Endothelial cell of umbilical vein (primary cell): ENCODE data around the gene NCS1. TPM values are rescaled to one million over a fixed set of nuclear protein-coding genes. Genes with fewer than 3 reads are reported as not detected.

ENCODE experiments used
- BruUV-seq: library from RNA; stranded (reverse); fragments of 400-500 nt; replicated peaks from 2 replicates; lab custom pipeline; 2021; lab: Mats Ljungman, UMichigan
- CTCF ChIA-PET: fragments of 300-600, 350-600 bp; sonication (Branson Sonifier 250); formaldehyde crosslinking; loops from one replicate; lab custom pipeline; 2021; ENCODE audit warnings: antibody characterized with exemption, inconsistent platforms; lab: Charles Lee
- POLR2A ChIA-PET: fragments of 300-600, 350-600 bp; sonication (Branson Sonifier 250); formaldehyde crosslinking; loops from one replicate; lab custom pipeline; 2021; ENCODE audit warnings: antibody characterized with exemption, inconsistent platforms; lab: Charles Lee
- DNase-seq: peaks from one replicate; pipeline ENCODE4 v3.0.0-alpha.2; 2011; ENCODE audit warnings: low read depth, low spot score
- FAIRE-seq: peaks from 2 replicates; lab custom pipeline; 2011; peaks lifted over from hg19 to GRCh38; lab: Jason Lieb, UNC
- H2AFZ ChIP-seq: 2 replicates; pipeline ENCODE4 v1.6.0; 2012; ENCODE audit warnings: low read depth, low read length, control low read depth, inconsistent platforms
- H3K27ac ChIP-seq: 2 replicates; pipeline ENCODE4 v1.5.1; 2011; ENCODE audit warnings: low read depth, mild to moderate bottlenecking, control low read depth, low read length, moderate library complexity; ENCODE audit not compliant: insufficient read depth
- H3K27me3 ChIP-seq, 2 experiments: 2 replicates each; pipeline versions ENCODE4 v1.6.0 to v1.6.1; 2011; ENCODE audit warnings: low read length in 2 of 2, mixed read lengths in 1 of 2; ENCODE audit not compliant: control insufficient read depth in 2 of 2, insufficient read depth in 2 of 2
- H3K36me3 ChIP-seq, 2 experiments: 2 replicates in 1 of 2; 3 replicates in 1 of 2; pipeline ENCODE4 v1.5.1; 2011; ENCODE audit warnings: low read length in 2 of 2, mild to moderate bottlenecking in 1 of 2, moderate library complexity in 1 of 2; ENCODE audit not compliant: control insufficient read depth in 2 of 2, insufficient read depth in 2 of 2; ENCODE audit errors: extremely low read depth in 1 of 2
- H3K4me1 ChIP-seq: 3 replicates; pipeline ENCODE4 v1.5.1; 2011; ENCODE audit warnings: mild to moderate bottlenecking, low read length; ENCODE audit not compliant: control insufficient read depth, insufficient read depth; ENCODE audit errors: extremely low read depth
- H3K4me2 ChIP-seq: 2 replicates; pipeline ENCODE4 v1.6.1; 2011; ENCODE audit warnings: low read length, control low read depth, mixed read lengths; ENCODE audit not compliant: insufficient read depth
- H3K4me3 ChIP-seq, 3 experiments: fragments of 200-600 bp in 1 of 3; sonication (generic), shearing (Covaris generic) in 1 of 3; replicated peaks in 1 of 3; 2 replicates each; pipeline ENCODE4 v1.5.1; 2011 to 2016; ENCODE audit warnings: control low read depth in 3 of 3, low read length in 3 of 3, mild to moderate bottlenecking in 2 of 3, inconsistent platforms in 1 of 3, low read depth in 1 of 3, moderate library complexity in 1 of 3; ENCODE audit not compliant: insufficient read depth in 1 of 3
- H3K79me2 ChIP-seq: 2 replicates; pipeline ENCODE4 v1.6.0; 2012; ENCODE audit warnings: low read length, inconsistent platforms; ENCODE audit not compliant: control insufficient read depth, insufficient read depth
- H3K9ac ChIP-seq: replicated peaks from 2 replicates; pipeline ENCODE3; 2011; ENCODE audit warnings: low read length, control low read depth; ENCODE audit not compliant: insufficient read depth; ENCODE audit errors: extremely low read depth
- H3K9me1 ChIP-seq: replicated peaks from 3 replicates; pipeline ENCODE4 v1.6.0; 2011; ENCODE audit warnings: mild to moderate bottlenecking, low read length; ENCODE audit not compliant: control insufficient read depth, insufficient read depth; ENCODE audit errors: extremely low read depth
- H3K9me3 ChIP-seq: replicated peaks from 2 replicates; pipeline ENCODE4 v1.5.1; 2012; ENCODE audit warnings: low read length, inconsistent platforms; ENCODE audit not compliant: control insufficient read depth, insufficient read depth
- H4K20me1 ChIP-seq: replicated peaks from 2 replicates; pipeline ENCODE3; 2011; ENCODE audit warnings: mild to moderate bottlenecking, low read length; ENCODE audit not compliant: control insufficient read depth, insufficient read depth; ENCODE audit errors: extremely low read depth
- CTCF ChIP-seq, 2 donors: IDR thresholded peaks; 1 replicate in 1 of 2; 2 replicates in 1 of 2; pipeline ENCODE4 v1.5.1; 2011; ENCODE audit warnings: low read length in 2 of 2, mild to moderate bottlenecking in 2 of 2, moderate library complexity in 2 of 2, control low read depth in 1 of 2, inconsistent platforms in 1 of 2, low read depth in 1 of 2; ENCODE audit not compliant: insufficient read depth in 1 of 2; ENCODE audit errors: extremely low read depth in 1 of 2
- EZH2 ChIP-seq: IDR thresholded peaks from 2 replicates; pipeline ENCODE4 v1.6.1; 2012; ENCODE audit warnings: borderline replicate concordance, low read depth, mild to moderate bottlenecking, moderate library complexity, low read length, inconsistent platforms; ENCODE audit not compliant: severe bottlenecking
- FOS ChIP-seq: IDR thresholded peaks from 2 replicates; pipeline ENCODE4 v1.6.1; 2011; ENCODE audit warnings: mild to moderate bottlenecking, low read length, moderate library complexity, borderline replicate concordance; ENCODE audit not compliant: insufficient read depth
- GATA2 ChIP-seq: IDR thresholded peaks from 2 replicates; pipeline ENCODE4 v1.7.0; 2011; ENCODE audit warnings: low read depth, mild to moderate bottlenecking, moderate library complexity, mixed read lengths, low read length; ENCODE audit not compliant: insufficient read length, insufficient read depth
- JUN ChIP-seq: IDR thresholded peaks from 2 replicates; pipeline ENCODE4 v1.6.1; 2011; ENCODE audit warnings: borderline replicate concordance, low read depth; ENCODE audit not compliant: insufficient read length, insufficient read depth
- MAX ChIP-seq: IDR thresholded peaks from 2 replicates; pipeline ENCODE4 v1.6.1; 2011; ENCODE audit not compliant: insufficient read depth, insufficient read length
- MYC ChIP-seq: IDR thresholded peaks from one replicate; pipeline ENCODE4 v1.6.1; 2011; ENCODE audit warnings: mild to moderate bottlenecking, low read depth, low read length
- POLR2A ChIP-seq: IDR thresholded peaks from 2 replicates; pipeline ENCODE4 v1.6.1; 2012; ENCODE audit warnings: low read depth, mild to moderate bottlenecking, control low read depth, low read length
- POLR2AphosphoS5 ChIP-seq: IDR thresholded peaks from 2 replicates; pipeline ENCODE4 v1.6.1; 2012; ENCODE audit warnings: low read depth, mild to moderate bottlenecking, control low read depth, low read length, moderate library complexity; ENCODE audit not compliant: insufficient read depth
- dilution Hi-C: fragments of 300-500 bp; cut with MboI; formaldehyde crosslinking; loops from one replicate; pipeline ENCODE4 v1.15.0; 2019; ENCODE audit warnings: low sequenced_read_pairs; ENCODE audit not compliant: extremely low pct_ligation_motif_present
- intact Hi-C: fragments of 100-400 bp; cut with micrococcal nuclease; formaldehyde crosslinking; loops from one replicate; pipeline ENCODE4 v1.10.0; 2022
- polyA plus RNA-seq, 4 experiments: library from polyadenylated mRNA; depleted of rRNA in 3 of 4; stranded (reverse) in 3 of 4; unstranded in 1 of 4; fragments of >200 nt; gene quantifications; 2 replicates each; pipeline versions ENCODE4 v1.2.1 to v1.2.3, GENCODE V29; 2011 to 2012; ENCODE audit warnings: missing spikeins in 1 of 4
- total RNA-seq: library from RNA; stranded (reverse); gene quantifications from 2 replicates; pipeline ENCODE4 v1.2.3, GENCODE V29; 2021

NCS1 gene
- total and polyA plus RNA-seq, 2 donors (not counting 3 experiments of a cell fraction or from before 2014, with no cell fraction given) = 53.6 to 77.4 TPM

- no peak for DNase-seq
- Histone ChIP-seq H3K4me3 (no peak overlapping the region), H3K4me2 (no peak overlapping the region), H3K27me3 (no peaks in the 10 kb centered on the region), H2AFZ (no peak overlapping the region), H3K79me2 (peaks cover 42% of the 10 kb centered on the region), H3K27ac (no peak overlapping the region), H4K20me1 (no peaks in the 10 kb centered on the region), H3K9me3 (no peaks in the 10 kb centered on the region), H3K9ac (no peak overlapping the region), H3K9me1 (no peaks in the 10 kb centered on the region), H3K36me3 (no peaks in the 10 kb centered on the region), H3K4me1 (peaks cover 3% of the 10 kb centered on the region)
- BruUV-seq = no TSS peak
- intact Hi-C loops = no loop called here
- TF ChIP-seq FOS = no peak
- no peak for TF ChIP-seq POLR2A
- no peak for TF ChIP-seq GATA2
- TF ChIP-seq JUN = no peak
- no peak for TF ChIP-seq MYC
- FAIRE-seq = no peak
- POLR2A ChIA-PET = no interaction called here
- CTCF ChIA-PET = no interaction called here
- dilution Hi-C loops = no loop called here
Measured at GRCh38 chr9:130196643-130197042, 24.4 kb downstream of the NCS1 start.

GRCh38 chr9:130197386-130197785 is 25.2 kb downstream of the NCS1 start:
- Histone ChIP-seq H3K4me2 (no peak overlapping the region), H3K4me1 (peaks cover 3% of the 10 kb centered on the region), H3K9me1 (no peaks in the 10 kb centered on the region), H4K20me1 (no peaks in the 10 kb centered on the region), H3K4me3 (no peak overlapping the region), H3K9ac (no peak overlapping the region), H3K79me2 (peaks cover 34% of the 10 kb centered on the region), H3K36me3 (no peaks in the 10 kb centered on the region), H3K27ac (no peak overlapping the region), H2AFZ (no peak overlapping the region), H3K27me3 (no peaks in the 10 kb centered on the region), H3K9me3 (no peaks in the 10 kb centered on the region)
- dilution Hi-C loops (no loop called here), intact Hi-C loops (no loop called here)
- no TSS peak for BruUV-seq
- CTCF ChIA-PET = no interaction called here
- POLR2A ChIA-PET = no interaction called here
- TF ChIP-seq GATA2 (no peak), MAX (no peak), CTCF (IDR thresholded peaks at IDR 0.05; ENCODE audit: extremely low read depth in 1 of 2, insufficient read depth in 1 of 2, low read depth in 1 of 2, low read length in 2 of 2) (no peak), POLR2AphosphoS5 (no peak), MYC (no peak), JUN (no peak), FOS (no peak), EZH2 (no peak), POLR2A (no peak)
- DNase-seq = no peak
- FAIRE-seq = no peak
